Skeletal muscle tissue (tissue), 4 donors: Measurements from ENCODE around the gene COA6. TPM values are rescaled to one million over a fixed set of nuclear protein-coding genes. Genes with fewer than 3 reads are reported as not detected.
A peak's percentile ranks its signal among the peaks of the same experiment; 100 is the strongest.
"Not testable (repeated sequence)": the region's sequence is repeated elsewhere in the genome, so short reads cannot be mapped to it uniquely, and the experiment has no call there.

Experiments
- H3K27ac ChIP-seq: one replicate; pipeline ENCODE4 v1.7.0; 2013; ENCODE audit warnings: mild to moderate bottlenecking, low read depth, low read length, inconsistent platforms
- H3K27me3 ChIP-seq, 3 donors: one replicate each; pipeline ENCODE4 v1.7.0; 2013; ENCODE audit warnings: low read length in 3 of 3; ENCODE audit not compliant: control insufficient read depth in 3 of 3, insufficient read depth in 3 of 3
- H3K36me3 ChIP-seq, 3 donors: one replicate each; pipeline ENCODE4 v1.7.0; 2013; ENCODE audit warnings: low read length in 3 of 3; ENCODE audit not compliant: control insufficient read depth in 3 of 3, insufficient read depth in 3 of 3
- H3K4me1 ChIP-seq, 3 donors: one replicate each; pipeline ENCODE4 v1.7.0; 2013; ENCODE audit warnings: low read length in 3 of 3, mild to moderate bottlenecking in 3 of 3; ENCODE audit not compliant: control insufficient read depth in 3 of 3, insufficient read depth in 3 of 3
- H3K4me3 ChIP-seq, 3 donors: one replicate each; pipeline ENCODE4 v1.7.0; 2013; ENCODE audit warnings: low read length in 3 of 3
- H3K9ac ChIP-seq, 3 donors: one replicate each; pipeline ENCODE4 v1.7.0; 2013; ENCODE audit warnings: low read length in 3 of 3, mild to moderate bottlenecking in 3 of 3, moderate library complexity in 2 of 3, low read depth in 1 of 3
- H3K9me3 ChIP-seq, 3 donors: one replicate each; pipeline ENCODE4 v1.7.0; 2013; ENCODE audit warnings: low read length in 3 of 3; ENCODE audit not compliant: control insufficient read depth in 3 of 3
- total RNA-seq: library from RNA; depleted of rRNA; stranded (reverse); fragments of >200 nt; gene quantifications from one replicate; pipeline ENCODE4 v1.2.3, GENCODE V29; 2014
- donor health status: Osteomylitis.

COA6 gene
- total RNA-seq, 1 donor from 2014 or later = 12.5 TPM

DNA sequence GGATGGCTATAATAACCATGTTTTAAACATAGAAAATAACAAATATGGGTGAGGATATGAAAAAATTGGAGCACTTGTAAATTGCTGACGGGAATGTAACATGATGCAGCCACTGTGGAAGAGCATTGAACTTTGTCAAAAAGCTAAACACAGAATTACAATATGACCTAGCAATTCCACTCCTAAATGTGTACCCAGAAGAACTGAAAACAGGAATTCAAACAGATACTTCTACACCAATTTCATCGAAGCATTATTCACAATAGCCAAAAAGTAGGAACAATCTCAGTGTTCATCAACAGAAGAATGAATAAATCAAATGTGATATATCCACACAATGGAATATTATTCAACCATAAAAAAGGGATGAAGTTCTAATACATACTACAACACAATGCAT lies 32.7 kb upstream of the COA6 start:
- Histone ChIP-seq H3K9me3 (peaks cover 4 to 15% (median 6%) of the 10 kb centered on the region in 3 donors), H3K4me3 (no peak overlapping the region), H3K36me3 (no peaks in the 10 kb centered on the region), H3K4me1 (no peaks in the 10 kb centered on the region), H3K9ac (no peak overlapping the region), H3K27ac (no peak overlapping the region), H3K27me3 (no peaks in the 10 kb centered on the region)

DNA sequence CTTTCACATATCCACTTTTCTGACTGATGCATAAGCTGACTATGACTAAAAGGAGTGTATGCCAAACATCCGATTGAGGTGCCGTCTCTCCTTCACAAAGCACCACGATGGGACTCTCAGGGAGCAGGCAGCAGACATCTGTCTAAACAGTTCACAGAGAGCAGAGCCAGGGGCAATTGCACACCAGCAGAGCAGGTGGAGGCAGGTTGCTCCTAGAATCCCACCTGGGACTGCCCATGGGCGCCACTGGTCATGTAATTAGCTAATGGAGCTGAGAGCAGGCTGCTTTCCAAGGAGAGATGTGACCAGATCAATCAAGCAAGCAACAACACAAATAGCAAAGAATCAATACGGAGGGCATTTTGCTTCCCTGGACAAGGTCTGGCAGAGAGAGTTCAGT lies 30.5 kb upstream of the COA6 start:
- no peak overlapping the region for H3K4me3 ChIP-seq
- H3K36me3 ChIP-seq = no peaks in the 10 kb centered on the region
- H3K9me3 ChIP-seq = peaks cover 4 to 8% (median 4%) of the 10 kb centered on the region in 3 donors
- H3K27ac ChIP-seq = no peak overlapping the region
- no peaks in the 10 kb centered on the region for H3K4me1 ChIP-seq
- no peaks in the 10 kb centered on the region for H3K27me3 ChIP-seq
- no peak overlapping the region for H3K9ac ChIP-seq

DNA sequence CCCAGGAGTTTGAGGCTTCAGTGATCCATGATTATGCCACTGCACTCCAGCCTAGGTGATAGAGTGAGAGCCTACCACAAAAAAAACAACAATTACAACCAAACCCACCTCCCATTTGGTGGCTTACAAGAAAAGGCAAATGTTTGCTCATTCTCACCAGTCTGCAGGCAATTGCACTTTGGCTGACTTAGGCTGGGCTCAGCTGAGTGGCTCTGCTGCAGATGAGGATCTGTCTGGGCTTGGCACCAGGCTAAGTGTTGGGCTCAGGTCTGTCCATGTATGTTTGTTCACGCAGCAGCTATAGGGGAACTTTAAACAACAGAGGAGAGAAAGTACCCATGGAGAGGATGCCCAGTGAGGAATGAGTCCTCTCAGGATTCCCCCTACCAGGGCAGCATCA lies 28.0 kb upstream of the COA6 start:
- H3K9ac ChIP-seq = no peak overlapping the region

DNA sequence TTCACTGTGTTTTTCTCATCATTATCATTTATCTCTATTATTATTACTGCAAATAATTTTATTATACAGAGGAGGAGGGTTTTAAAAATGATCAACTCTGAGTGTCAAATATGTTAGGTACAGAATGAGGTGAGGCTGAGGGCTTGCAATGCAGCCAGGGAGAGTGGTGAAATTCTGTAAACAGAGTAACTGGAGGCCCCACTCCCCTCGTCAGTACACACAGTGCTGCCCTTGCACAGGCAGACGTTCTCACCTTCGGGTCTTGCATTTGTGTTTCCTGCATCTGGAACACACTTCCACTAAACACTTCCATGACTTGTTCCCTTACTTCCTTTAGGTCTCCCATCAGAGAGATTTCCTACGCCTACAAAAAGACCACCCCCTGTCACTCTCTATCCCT lies 24.3 kb upstream of the COA6 start:
- Histone ChIP-seq H3K9ac (no peak overlapping the region), H3K36me3 (no peaks in the 10 kb centered on the region), H3K9me3 (no peaks in the 10 kb centered on the region), H3K27ac (no peak overlapping the region), H3K4me1 (no peaks in the 10 kb centered on the region), H3K4me3 (no peak overlapping the region), H3K27me3 (peaks cover 0 to 4% (median 0%) of the 10 kb centered on the region in 3 donors)

More for the DNA sequence above, 28.0 kb upstream of the COA6 start:
- Histone ChIP-seq H3K36me3 (no peaks in the 10 kb centered on the region), H3K4me3 (no peak overlapping the region), H3K9me3 (peaks cover 0 to 3% (median 3%) of the 10 kb centered on the region in 3 donors), H3K27me3 (peaks cover 0 to 4% (median 0%) of the 10 kb centered on the region in 3 donors), H3K27ac (no peak overlapping the region), H3K4me1 (no peaks in the 10 kb centered on the region)

DNA sequence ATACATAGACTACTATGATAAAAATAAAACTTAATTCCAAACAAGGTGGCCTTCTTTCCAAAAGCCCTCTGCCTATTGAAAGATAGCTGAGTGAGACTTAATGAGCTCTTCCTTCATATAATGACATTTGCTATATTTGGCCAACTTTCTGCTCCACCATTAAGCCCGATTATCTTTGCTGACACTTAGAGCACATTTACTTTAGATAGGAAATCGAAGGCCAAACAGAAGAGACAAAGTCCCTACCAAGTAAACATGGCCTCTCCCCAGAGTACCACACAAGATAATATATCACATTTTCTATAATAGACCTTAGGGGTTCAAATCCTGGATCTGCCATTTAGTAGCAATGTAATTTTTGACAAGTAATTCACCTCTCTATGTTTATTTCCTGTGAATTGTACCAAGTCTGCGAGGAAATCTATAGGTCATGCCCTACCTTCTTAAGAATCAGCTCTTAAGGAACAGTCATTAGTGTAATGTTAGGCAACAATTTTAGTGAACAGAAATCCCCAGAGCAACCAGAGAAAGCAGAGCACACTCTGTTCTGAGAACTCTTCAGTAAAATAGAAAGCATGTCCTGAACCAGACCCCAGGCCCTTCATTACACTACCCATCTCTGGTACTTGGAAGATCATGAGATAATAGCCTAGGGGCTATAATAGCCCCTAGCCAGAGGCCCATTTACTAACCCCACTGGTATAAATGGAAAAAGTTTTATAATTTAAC lies 17.3 kb upstream of the COA6 start:
- Histone ChIP-seq H3K9me3 (no peaks in the 10 kb centered on the region), H3K27me3 (peaks cover 0 to 5% (median 0%) of the 10 kb centered on the region in 3 donors), H3K9ac (no peak overlapping the region), H3K27ac (no peak overlapping the region), H3K4me3 (no peak overlapping the region), H3K4me1 (no peaks in the 10 kb centered on the region), H3K36me3 (no peaks in the 10 kb centered on the region)

DNA sequence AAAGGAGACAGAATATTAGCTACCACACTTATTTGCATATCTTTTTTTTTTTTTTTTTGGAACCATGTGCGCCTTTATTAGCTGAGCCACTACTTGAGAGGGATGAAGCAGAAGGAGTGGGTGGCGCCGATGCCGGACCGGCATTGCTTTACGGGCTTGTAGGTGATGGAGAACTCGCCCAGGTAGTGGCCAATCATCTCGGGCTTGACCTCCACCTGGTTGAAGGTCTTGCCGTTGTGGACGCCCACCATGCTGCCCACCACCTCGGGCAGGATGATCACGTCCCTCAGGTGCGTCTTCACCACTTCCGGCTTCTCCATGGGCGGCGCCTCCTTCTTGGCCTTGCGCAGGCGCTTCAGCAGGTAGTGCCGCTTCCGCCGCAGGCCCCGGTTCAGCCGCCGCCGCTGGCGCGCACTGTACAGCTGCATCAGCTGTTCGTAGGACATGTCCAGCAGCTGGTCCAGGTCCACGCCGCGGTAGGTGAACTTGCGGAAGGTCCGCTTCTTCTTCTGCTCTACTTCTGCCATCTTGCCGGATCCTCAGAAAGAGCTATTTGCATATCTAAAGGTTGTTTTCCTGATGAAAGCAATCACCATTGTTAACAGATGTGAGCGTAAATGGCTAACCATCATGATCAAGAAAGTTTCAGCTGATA lies 16.5 kb upstream of the COA6 start:
- peak overlapping the region in 1 of 3 donors; percentile 8 for H3K4me3 ChIP-seq
- not testable (repeated sequence) for H3K27me3 ChIP-seq, H3K27ac ChIP-seq, H3K9me3 ChIP-seq, H3K9ac ChIP-seq, H3K36me3 ChIP-seq, H3K4me1 ChIP-seq

DNA sequence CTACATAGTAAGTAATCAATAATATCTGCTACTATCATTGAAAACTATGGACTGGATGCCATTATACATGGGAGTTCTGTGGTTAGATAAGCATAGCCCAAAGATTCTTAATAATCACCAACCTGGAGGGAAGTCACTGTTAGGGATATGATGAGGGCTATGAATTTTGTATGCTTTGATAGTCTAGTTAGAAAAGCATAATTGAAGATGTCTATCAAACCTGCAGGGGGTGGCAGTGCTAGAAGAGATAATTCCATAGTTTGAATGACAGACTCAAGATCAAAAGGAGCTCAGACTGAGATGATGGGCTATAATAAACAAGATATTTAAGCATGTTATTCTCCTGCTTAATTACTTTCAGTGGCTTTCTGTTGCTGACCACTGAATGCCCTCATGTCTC lies 15.4 kb upstream of the COA6 start:
- Histone ChIP-seq H3K36me3 (no peaks in the 10 kb centered on the region), H3K27ac (no peak overlapping the region), H3K9me3 (no peaks in the 10 kb centered on the region), H3K4me1 (no peaks in the 10 kb centered on the region), H3K27me3 (peaks cover 0 to 5% (median 0%) of the 10 kb centered on the region in 3 donors), H3K9ac (no peak overlapping the region), H3K4me3 (no peak overlapping the region)

DNA sequence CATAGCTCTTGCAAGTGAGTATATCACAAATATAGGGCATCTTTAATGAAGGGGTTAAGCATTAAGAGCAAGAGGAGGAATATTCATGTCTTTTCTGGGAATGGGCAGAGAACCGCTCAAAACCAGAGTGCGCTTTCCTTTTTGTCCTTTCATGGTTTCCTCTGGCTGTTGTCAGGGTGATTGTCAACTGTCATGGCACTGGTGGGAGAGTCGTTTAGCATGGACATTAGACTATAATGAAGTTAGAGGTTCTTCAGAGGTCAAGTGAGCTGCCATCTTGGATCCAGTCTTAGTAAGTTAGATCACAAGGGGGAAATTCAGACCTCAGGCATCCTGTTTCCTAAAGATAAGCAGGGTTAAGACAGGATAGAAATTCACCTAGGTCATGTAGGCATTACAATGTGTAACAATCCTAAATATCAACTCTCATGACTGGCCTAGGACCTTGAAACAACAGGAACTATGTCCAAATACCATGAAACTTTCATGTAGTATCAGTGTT lies 12.1 kb upstream of the COA6 start:
- Histone ChIP-seq H3K9ac (no peak overlapping the region), H3K27ac (no peak overlapping the region), H3K27me3 (peaks cover 0 to 5% (median 0%) of the 10 kb centered on the region in 3 donors), H3K9me3 (no peaks in the 10 kb centered on the region), H3K4me3 (no peak overlapping the region), H3K36me3 (no peaks in the 10 kb centered on the region), H3K4me1 (no peaks in the 10 kb centered on the region)

DNA sequence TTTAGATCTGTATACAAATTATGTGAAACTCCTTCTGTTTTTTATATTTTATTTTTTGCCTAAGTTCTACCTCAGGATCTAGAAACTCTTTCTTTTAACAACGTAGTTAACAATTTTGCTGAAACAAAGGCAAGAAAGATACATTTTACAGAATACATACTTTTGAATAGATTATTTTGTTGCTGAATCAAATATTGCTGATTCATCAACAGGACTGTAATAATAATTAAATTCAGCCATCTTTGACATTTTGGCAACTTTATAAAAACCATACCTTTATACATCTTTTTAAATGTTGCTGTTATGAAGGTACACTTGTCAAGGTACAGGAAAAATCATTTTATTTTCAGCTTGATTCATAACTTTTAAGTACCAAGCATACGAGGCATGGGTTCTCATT lies 10.7 kb upstream of the COA6 start:
- Histone ChIP-seq H3K9me3 (no peaks in the 10 kb centered on the region), H3K9ac (no peak overlapping the region), H3K4me3 (no peak overlapping the region), H3K4me1 (no peaks in the 10 kb centered on the region), H3K27ac (no peak overlapping the region), H3K27me3 (no peaks in the 10 kb centered on the region), H3K36me3 (no peaks in the 10 kb centered on the region)

DNA sequence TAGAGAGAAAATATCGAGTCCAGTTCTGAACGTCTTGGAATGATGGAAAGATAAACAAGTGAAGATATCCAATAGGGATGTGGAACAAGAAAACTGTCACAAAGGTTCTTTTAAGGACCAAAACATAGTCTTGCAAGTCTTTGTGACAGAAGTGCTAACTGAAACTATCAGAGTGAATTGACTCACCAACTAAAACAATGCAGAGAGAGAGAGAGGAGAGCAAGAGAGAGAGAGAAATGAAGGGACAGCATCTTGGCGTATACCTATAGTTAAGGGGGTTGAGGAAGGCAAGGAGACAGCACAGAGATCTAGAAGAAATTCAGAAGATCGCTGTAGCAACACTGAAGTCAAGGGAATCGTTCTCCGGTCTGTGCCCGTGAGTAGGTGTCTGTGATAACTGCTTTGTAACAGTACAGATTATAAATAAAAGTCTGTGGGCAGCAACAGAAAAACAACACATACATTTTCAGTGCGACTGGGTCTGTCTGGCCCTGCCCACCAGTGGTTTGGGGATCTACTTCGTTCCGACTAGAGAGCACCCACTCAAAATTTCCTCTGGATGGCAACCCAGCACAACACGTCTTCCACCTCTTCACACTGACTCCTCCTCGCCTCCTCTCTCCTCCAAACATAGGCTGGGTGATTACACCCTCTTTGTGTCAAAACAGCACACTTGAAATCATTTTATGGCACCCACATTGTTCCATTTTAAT lies 4.8 kb upstream of the COA6 start:
- Histone ChIP-seq H3K9me3 (no peaks in the 10 kb centered on the region), H3K27ac (no peak overlapping the region), H3K4me3 (no peak overlapping the region), H3K9ac (no peak overlapping the region), H3K36me3 (no peaks in the 10 kb centered on the region), H3K4me1 (peaks cover 0 to 5% (median 0%) of the 10 kb centered on the region in 3 donors), H3K27me3 (no peaks in the 10 kb centered on the region)
